Osteocyte (in vitro differentiated cells): ENCODE measurements around the gene TM9SF4. TPM values are rescaled to one million over a fixed set of nuclear protein-coding genes. Genes with fewer than 3 reads are reported as not detected.

ENCODE experiments used
- DNase-seq: peaks from one replicate; pipeline ENCODE4 v3.0.0; 2021; ENCODE audit warnings: mixed read lengths; ENCODE audit not compliant: unreplicated experiment; ENCODE audit errors: extremely low spot score
- H3K27ac Mint-ChIP-seq: one replicate; pipeline ENCODE4 v1.8.0; 2021; ENCODE audit warnings: mild to moderate bottlenecking, mixed read lengths; ENCODE audit not compliant: unreplicated experiment
- H3K27me3 Mint-ChIP-seq: one replicate; pipeline ENCODE4 v1.8.0; 2021; ENCODE audit warnings: mixed read lengths; ENCODE audit not compliant: unreplicated experiment
- H3K36me3 Mint-ChIP-seq: one replicate; pipeline ENCODE4 v1.8.0; 2021; ENCODE audit warnings: mixed read lengths; ENCODE audit not compliant: unreplicated experiment
- H3K4me1 Mint-ChIP-seq: one replicate; pipeline ENCODE4 v1.8.0; 2021; ENCODE audit warnings: mixed read lengths; ENCODE audit not compliant: unreplicated experiment
- H3K4me3 Mint-ChIP-seq: one replicate; pipeline ENCODE4 v1.8.0; 2021; ENCODE audit warnings: mild to moderate bottlenecking, moderate library complexity, mixed read lengths; ENCODE audit not compliant: unreplicated experiment
- H3K9me3 Mint-ChIP-seq: one replicate; pipeline ENCODE4 v1.8.0; 2021; ENCODE audit warnings: mixed read lengths; ENCODE audit not compliant: unreplicated experiment
- CTCF ChIP-seq: fragments of 200-600 bp; sonication (generic); IDR thresholded peaks from 2 replicates; pipeline ENCODE4 v1.5.0; 2021; ENCODE audit warnings: antibody characterized with exemption, mild to moderate bottlenecking, moderate library complexity
- total RNA-seq: library from RNA; stranded (reverse); gene quantifications from 2 replicates; pipeline ENCODE4 v1.2.1, GENCODE V29; 2021

The TM9SF4 gene
- total RNA-seq, 1 donor from 2014 or later = 64.4 TPM

- no peak overlapping the region for H3K4me3 Mint-ChIP-seq
Observed at GRCh38 chr20:32153156-32153665, 43.7 kb downstream of the TM9SF4 start.

GRCh38 chr20:32153771-32154170 is 44.3 kb downstream of the TM9SF4 start:
- Mint-ChIP-seq H3K27ac (no peak overlapping the region), H3K36me3 (peaks cover 42% of the 10 kb centered on the region)

More at GRCh38 chr20:32153156-32153665, 43.7 kb downstream of the TM9SF4 start:
- TF ChIP-seq CTCF = no peak
- peaks cover 41% of the 10 kb centered on the region for H3K36me3 Mint-ChIP-seq
- DNase-seq = no peak
- H3K27ac Mint-ChIP-seq = no peak overlapping the region
- no peaks in the 10 kb centered on the region for H3K9me3 Mint-ChIP-seq
- H3K27me3 Mint-ChIP-seq = no peaks in the 10 kb centered on the region
- H3K4me1 Mint-ChIP-seq = peaks cover 3% of the 10 kb centered on the region

GRCh38 chr20:32155017-32155981 is 45.8 kb downstream of the TM9SF4 start:
- Mint-ChIP-seq H3K36me3 (peaks cover 35% of the 10 kb centered on the region), H3K9me3 (no peaks in the 10 kb centered on the region)
- no peak for DNase-seq

More at GRCh38 chr20:32153771-32154170, 44.3 kb downstream of the TM9SF4 start:
- no peaks in the 10 kb centered on the region for H3K9me3 Mint-ChIP-seq
- no peak for TF ChIP-seq CTCF
- H3K4me1 Mint-ChIP-seq = peaks cover 3% of the 10 kb centered on the region
- H3K4me3 Mint-ChIP-seq = no peak overlapping the region
- DNase-seq = no peak
- no peaks in the 10 kb centered on the region for H3K27me3 Mint-ChIP-seq

GRCh38 chr20:32157611-32158010 is 48.1 kb downstream of the TM9SF4 start:
- peaks cover 40% of the 10 kb centered on the region for H3K36me3 Mint-ChIP-seq
- no peak for TF ChIP-seq CTCF

More at GRCh38 chr20:32155017-32155981, 45.8 kb downstream of the TM9SF4 start:
- Mint-ChIP-seq H3K4me3 (no peak overlapping the region), H3K27ac (no peak overlapping the region), H3K4me1 (peaks cover 3% of the 10 kb centered on the region), H3K27me3 (no peaks in the 10 kb centered on the region)
- peak; percentile 36 for TF ChIP-seq CTCF

GRCh38 chr20:32158351-32158750 is 48.8 kb downstream of the TM9SF4 start:
- no peak for TF ChIP-seq CTCF
- Mint-ChIP-seq H3K27me3 (no peaks in the 10 kb centered on the region), H3K36me3 (peaks cover 39% of the 10 kb centered on the region), H3K4me3 (no peak overlapping the region), H3K27ac (no peak overlapping the region), H3K9me3 (no peaks in the 10 kb centered on the region), H3K4me1 (peaks cover 3% of the 10 kb centered on the region)
- DNase-seq = no peak

More at GRCh38 chr20:32157611-32158010, 48.1 kb downstream of the TM9SF4 start:
- Mint-ChIP-seq H3K27ac (no peak overlapping the region), H3K9me3 (no peaks in the 10 kb centered on the region), H3K4me3 (no peak overlapping the region), H3K27me3 (no peaks in the 10 kb centered on the region), H3K4me1 (peaks cover 3% of the 10 kb centered on the region)
- no peak for DNase-seq
